Activated CD8-positive, alpha-beta T cell treated with anti-CD3 and anti-CD28 coated beads for 36 hours (primary cell): ENCODE data around the gene SLAMF7. TPM values are rescaled to one million over a fixed set of nuclear protein-coding genes. Genes with fewer than 3 reads are reported as not detected.

ENCODE experiments used
- ATAC-seq: fragments of 200-7000 bp; cut with Tn5 transposase; one replicate; pipeline ENCODE4 v1.10.0; 2021; ENCODE audit warnings: mild to moderate bottlenecking, moderate library complexity
- CTCF ChIA-PET: fragments of 350-600 bp; sonication (Branson Sonifier 250); formaldehyde crosslinking; loops from one replicate; lab custom pipeline; 2021; ENCODE audit warnings: antibody characterized with exemption; lab: Charles Lee
- POLR2A ChIA-PET: fragments of 350-600 bp; sonication (Branson Sonifier 250); formaldehyde crosslinking; loops from one replicate; lab custom pipeline; 2021; ENCODE audit warnings: antibody characterized with exemption; lab: Charles Lee
- DNase-seq: peaks from one replicate; pipeline ENCODE4 v3.0.0-alpha.2; 2020
- H3K27ac Mint-ChIP-seq: one replicate; pipeline ENCODE4 v1.8.0; 2021; ENCODE audit warnings: mild to moderate bottlenecking, mixed read lengths
- H3K27me3 Mint-ChIP-seq: one replicate; pipeline ENCODE4 v1.8.0; 2021; ENCODE audit warnings: mixed read lengths
- H3K36me3 Mint-ChIP-seq: one replicate; pipeline ENCODE4 v1.8.0; 2021; ENCODE audit warnings: low read depth, mixed read lengths
- H3K4me1 Mint-ChIP-seq: one replicate; pipeline ENCODE4 v1.8.0; 2021; ENCODE audit warnings: low read depth, mixed read lengths
- H3K4me3 Mint-ChIP-seq: one replicate; pipeline ENCODE4 v1.8.0; 2021; ENCODE audit warnings: mild to moderate bottlenecking, moderate library complexity, mixed read lengths
- H3K9me3 Mint-ChIP-seq: one replicate; pipeline ENCODE4 v1.8.0; 2021; ENCODE audit warnings: mixed read lengths
- intact Hi-C: fragments of 100-400 bp; cut with micrococcal nuclease; formaldehyde crosslinking; loops from one replicate; pipeline ENCODE4 v1.10.0; 2022
- total RNA-seq, 2 experiments: library from RNA; stranded (reverse); gene quantifications; one replicate each; pipeline ENCODE4 v1.2.3, GENCODE V29; 2021
- TF ChIP-seq, protein P1 (sequence below): fragments of 200-600 bp; IDR thresholded peaks from one replicate; pipeline ENCODE4 v1.8.0; 2022; ENCODE audit warnings: antibody characterized with exemption, mild to moderate bottlenecking

The SLAMF7 gene
- total RNA-seq, 2 experiments from 2014 or later, result 90.0 to 93.5 TPM

DNA sequence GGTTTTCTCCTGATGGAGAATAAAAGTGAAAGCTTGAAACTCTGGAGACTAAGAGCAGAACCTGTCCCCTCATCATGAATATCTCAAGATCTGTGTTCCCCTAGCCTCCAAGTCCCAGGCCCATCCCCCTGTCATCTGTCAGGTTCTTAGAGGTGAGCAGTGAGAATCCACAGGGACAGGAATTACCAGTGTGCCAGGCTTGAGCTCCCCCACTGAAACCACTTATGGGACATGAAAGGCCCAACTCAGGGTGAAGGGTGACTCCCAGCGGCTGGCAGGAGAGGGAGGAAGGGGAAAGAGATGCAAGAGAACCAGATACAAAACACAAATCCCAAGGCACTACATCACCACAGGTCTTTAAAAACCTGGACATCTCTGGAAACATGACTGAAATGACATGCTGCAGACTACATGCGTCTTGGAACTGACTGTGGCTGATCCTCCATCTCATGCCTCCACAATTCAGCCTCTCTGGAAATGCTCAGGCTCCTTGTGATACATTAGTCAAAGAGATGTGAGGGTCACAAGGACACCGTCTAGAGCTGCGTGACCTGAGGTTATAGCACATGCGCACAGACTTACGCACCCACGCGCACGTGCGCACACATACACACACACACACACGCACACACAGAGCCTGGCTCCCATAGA lies 50.1 kb downstream of the SLAMF7 start:
- intact Hi-C loops, result no loop called here
- Mint-ChIP-seq H3K36me3 (no peaks in the 10 kb centered on the region), H3K4me3 (no peak overlapping the region), H3K27ac (no peak overlapping the region), H3K27me3 (no peaks in the 10 kb centered on the region), H3K9me3 (peaks cover 2% of the 10 kb centered on the region), H3K4me1 (peaks cover 4% of the 10 kb centered on the region)
- CTCF ChIA-PET, result interaction anchor here (1.4 to 12.4 kb wide), 2 partner anchors 12 to 16 kb away, joined by 3 to 186 read pairs; no protein-coding TSS in a partner anchor
- DNase-seq (no peak), ATAC-seq (no peak)
- POLR2A ChIA-PET, result interaction anchor here (0.6 to 1.0 kb wide), 2 partner anchors 81 to 104 kb away, joined by 3 to 4 read pairs; no protein-coding TSS in a partner anchor
- TF ChIP-seq, protein P1, sequence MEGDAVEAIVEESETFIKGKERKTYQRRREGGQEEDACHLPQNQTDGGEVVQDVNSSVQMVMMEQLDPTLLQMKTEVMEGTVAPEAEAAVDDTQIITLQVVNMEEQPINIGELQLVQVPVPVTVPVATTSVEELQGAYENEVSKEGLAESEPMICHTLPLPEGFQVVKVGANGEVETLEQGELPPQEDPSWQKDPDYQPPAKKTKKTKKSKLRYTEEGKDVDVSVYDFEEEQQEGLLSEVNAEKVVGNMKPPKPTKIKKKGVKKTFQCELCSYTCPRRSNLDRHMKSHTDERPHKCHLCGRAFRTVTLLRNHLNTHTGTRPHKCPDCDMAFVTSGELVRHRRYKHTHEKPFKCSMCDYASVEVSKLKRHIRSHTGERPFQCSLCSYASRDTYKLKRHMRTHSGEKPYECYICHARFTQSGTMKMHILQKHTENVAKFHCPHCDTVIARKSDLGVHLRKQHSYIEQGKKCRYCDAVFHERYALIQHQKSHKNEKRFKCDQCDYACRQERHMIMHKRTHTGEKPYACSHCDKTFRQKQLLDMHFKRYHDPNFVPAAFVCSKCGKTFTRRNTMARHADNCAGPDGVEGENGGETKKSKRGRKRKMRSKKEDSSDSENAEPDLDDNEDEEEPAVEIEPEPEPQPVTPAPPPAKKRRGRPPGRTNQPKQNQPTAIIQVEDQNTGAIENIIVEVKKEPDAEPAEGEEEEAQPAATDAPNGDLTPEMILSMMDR, result no peak

DNA sequence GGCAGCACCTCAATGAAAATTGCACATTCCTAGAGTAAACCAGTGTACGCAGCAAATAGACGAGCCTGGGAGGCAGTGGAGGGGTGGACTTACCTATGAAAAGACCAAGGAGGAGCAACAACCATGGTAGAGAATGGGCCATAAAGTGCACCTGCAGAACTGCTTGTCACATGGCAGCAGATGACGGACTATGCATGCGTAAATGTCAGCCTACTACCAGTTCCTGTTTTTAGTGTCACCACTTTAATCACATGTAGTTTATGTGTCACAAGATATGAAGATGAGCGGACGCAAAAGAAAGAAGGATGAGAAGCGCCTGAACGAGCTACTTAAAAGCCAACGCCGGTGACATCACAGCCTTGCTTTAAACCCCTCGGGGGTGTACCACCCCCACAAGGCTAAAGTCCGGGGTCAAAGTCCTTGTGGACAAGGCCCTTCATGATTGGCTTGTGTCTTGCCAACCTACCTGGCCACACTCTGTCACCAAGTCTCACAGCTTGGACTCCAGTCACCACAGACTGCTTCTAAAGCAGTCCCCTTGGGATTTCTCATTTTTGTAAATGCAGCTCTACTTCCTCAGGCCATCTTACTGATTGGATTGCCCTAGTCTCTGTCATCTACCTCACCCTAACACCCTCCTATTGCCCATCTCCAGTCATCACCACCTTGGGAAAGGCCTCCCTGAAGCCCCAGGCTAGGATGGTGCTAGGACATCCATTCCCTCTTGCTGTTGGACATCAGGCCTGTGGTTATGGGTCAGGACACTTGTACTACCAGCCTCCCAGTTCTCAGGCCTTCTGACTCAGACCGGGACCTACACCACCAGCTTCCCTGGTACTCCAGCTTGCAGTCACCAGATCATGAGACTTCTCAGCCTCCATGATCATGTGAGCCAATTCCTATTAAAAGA lies 50.9 kb downstream of the SLAMF7 start:
- H3K27ac Mint-ChIP-seq, result no peak overlapping the region

DNA sequence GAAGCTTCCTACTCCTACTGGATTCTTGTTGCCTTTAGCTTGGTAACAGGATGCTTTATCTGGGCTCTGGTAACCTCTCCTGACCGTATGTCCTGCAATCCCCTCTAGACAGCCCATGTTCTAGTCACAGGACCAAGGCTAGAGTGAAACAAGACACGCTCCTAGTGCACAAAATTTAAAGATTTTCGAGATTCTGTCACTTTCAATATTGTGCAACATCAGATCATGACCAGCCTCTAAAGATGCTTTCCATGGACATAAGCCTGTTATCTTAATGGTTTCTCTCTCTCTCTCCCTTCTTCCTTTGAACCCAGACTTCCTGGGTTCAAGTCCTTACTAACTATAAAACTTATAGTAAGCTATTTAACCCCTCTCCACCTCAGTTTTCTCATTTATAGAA lies 55.3 kb downstream of the SLAMF7 start:
- CTCF ChIA-PET, result interaction anchor here (1.0 to 12.4 kb wide), 8 partner anchors 17 to 159 kb away, joined by 3 to 186 read pairs (median 6); no protein-coding TSS in a partner anchor
- Mint-ChIP-seq H3K9me3 (no peaks in the 10 kb centered on the region), H3K4me1 (peaks cover 40% of the 10 kb centered on the region), H3K4me3 (no peak overlapping the region), H3K27ac (no peak overlapping the region), H3K36me3 (no peaks in the 10 kb centered on the region), H3K27me3 (no peaks in the 10 kb centered on the region)
- POLR2A ChIA-PET, result interaction anchor here (1.4 to 2.0 kb wide), 4 partner anchors 18 to 149 kb away, joined by 3 to 9 read pairs (median 7); no protein-coding TSS in a partner anchor
- TF ChIP-seq, protein P1, result no peak
- intact Hi-C loops, result no loop called here
- ATAC-seq (no peak), DNase-seq (no peak)

More for the DNA sequence above, 50.9 kb downstream of the SLAMF7 start:
- no peaks in the 10 kb centered on the region for H3K36me3 Mint-ChIP-seq
- ATAC-seq (no peak), DNase-seq (no peak)
- no peaks in the 10 kb centered on the region for H3K27me3 Mint-ChIP-seq
- TF ChIP-seq, protein P1, result no peak
- H3K4me1 Mint-ChIP-seq, result peaks cover 7% of the 10 kb centered on the region
- intact Hi-C loops, result no loop called here
- ChIA-PET CTCF (interaction anchor here (1.0 to 12.4 kb wide), 4 partner anchors 12 to 162 kb away, joined by 3 to 186 read pairs (median 4); no protein-coding TSS in a partner anchor), POLR2A (interaction anchor here (1.0 to 1.1 kb wide), 2 partner anchors 17 to 82 kb away, joined by 3 to 4 read pairs; no protein-coding TSS in a partner anchor)
- peaks cover under 1% of the 10 kb centered on the region for H3K9me3 Mint-ChIP-seq
- no peak overlapping the region for H3K4me3 Mint-ChIP-seq

DNA sequence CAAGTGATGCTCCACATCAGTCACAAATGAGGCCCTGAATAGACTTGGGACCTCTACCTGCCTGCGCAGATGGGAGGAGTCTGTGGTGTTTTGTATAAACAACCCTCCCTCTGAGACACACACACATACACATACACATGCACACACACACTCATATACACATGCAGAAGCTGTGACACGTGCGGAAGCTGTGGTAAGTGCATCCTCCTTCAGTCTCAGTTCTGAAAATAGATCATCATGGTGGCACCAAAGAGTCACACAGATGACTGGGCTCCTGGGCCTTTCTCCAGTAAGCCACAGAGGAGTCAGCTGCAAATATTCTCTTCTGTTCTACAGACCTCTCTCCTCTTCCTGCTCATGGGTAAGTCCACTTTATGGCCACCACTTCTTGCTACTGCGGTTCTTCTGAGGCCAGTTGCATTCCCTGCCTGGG lies 56.9 kb downstream of the SLAMF7 start, which contains the start of gene LY9:
LY9 (plus strand) TSS at position 224 of the 433 bp plus-strand sequence; CDS start at position 238, 14 bp downstream.
- H3K27me3 Mint-ChIP-seq, result no peaks in the 10 kb centered on the region
- POLR2A ChIA-PET, result interaction anchor here (0.7 to 2.5 kb wide), 18 partner anchors 10 to 113 kb away, joined by 3 to 10 read pairs (median 4); partner anchors contain the start of gene SLAMF7

More for the DNA sequence above, 56.9 kb downstream of the SLAMF7 start, which contains the start of gene LY9:
- H3K36me3 Mint-ChIP-seq, result no peaks in the 10 kb centered on the region
- DNase-seq (peak; percentile 93), ATAC-seq (peak; percentile 77)
- peaks cover 49% of the 10 kb centered on the region for H3K4me1 Mint-ChIP-seq
- no peaks in the 10 kb centered on the region for H3K9me3 Mint-ChIP-seq
- H3K4me3 Mint-ChIP-seq, result peak within 1 kb of the TSS; percentile 87
- H3K27ac Mint-ChIP-seq, result peak within 1 kb of the TSS; percentile 95
- CTCF ChIA-PET, result interaction anchor here (0.7 to 12.4 kb wide), 12 partner anchors 10 to 155 kb away, joined by 3 to 186 read pairs (median 4); no protein-coding TSS in a partner anchor
- TF ChIP-seq, protein P1, result no peak
- intact Hi-C loops, result no loop called here
